ENCODE results near the gene MT1B. TPM values are rescaled to one million over a fixed set of nuclear protein-coding genes. Genes with fewer than 3 reads are reported as not detected.
A peak's percentile ranks its signal among the peaks of the same experiment; 100 is the strongest.

Gene MT1B
- total and polyA plus RNA-seq, 4 donors = 1.2 to 1.5 TPM; not detected in 2

DNA sequence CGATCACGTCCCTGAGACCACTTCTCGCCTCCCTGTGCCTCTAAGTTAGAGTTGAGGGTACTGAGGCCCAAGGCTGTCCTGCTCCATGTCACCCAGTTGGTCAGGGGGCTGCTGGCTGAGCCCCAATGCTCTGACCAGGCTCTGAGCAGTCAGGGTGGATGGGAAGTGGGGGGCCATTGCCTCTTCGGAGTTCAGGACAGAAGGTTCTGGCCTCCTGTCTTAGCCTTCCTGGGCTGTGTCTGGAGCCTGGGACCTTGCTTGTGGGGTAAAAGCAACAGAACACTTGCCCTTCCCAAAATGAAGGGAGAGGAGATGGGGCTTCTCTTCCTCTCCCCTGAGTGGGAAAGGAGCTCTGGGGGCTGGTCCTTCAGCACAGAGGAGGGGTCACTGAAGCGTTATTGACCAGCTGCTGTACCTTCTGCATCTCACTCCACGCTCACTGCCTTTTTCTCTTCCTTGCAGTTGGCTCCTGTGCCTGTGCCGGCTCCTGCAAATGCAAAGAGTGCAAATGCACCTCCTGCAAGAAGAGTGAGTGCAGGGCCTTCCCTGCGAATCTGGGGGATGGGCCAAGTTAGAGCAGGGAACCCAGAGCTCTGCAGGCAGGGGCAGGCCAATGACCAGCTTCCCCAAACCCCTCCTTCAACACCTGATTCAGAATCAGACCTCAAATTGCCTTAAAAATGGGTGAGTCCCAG is 31.2 kb downstream of the MT1B start:
- TF ChIP-seq MAX (IDR thresholded peaks at IDR 0.05) (no peak), CTCF (IDR thresholded peaks at IDR 0.05; ENCODE audit: low read depth, low read length, missing input control) (no peak), FOXA2 (IDR thresholded peaks at IDR 0.05) (no peak), YY1 (IDR thresholded peaks at IDR 0.05) (no peak), REST (IDR thresholded peaks at IDR 0.05) (no peak), ZBTB33 (IDR thresholded peaks at IDR 0.05) (no peak), RXRA (IDR thresholded peaks at IDR 0.05) (no peak)
- TF ChIP-seq, protein P1, sequence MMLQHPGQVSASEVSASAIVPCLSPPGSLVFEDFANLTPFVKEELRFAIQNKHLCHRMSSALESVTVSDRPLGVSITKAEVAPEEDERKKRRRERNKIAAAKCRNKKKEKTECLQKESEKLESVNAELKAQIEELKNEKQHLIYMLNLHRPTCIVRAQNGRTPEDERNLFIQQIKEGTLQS (IDR thresholded peaks at IDR 0.05) = no peak
- no peak for DNase-seq (ENCODE audit: low spot score)

DNA sequence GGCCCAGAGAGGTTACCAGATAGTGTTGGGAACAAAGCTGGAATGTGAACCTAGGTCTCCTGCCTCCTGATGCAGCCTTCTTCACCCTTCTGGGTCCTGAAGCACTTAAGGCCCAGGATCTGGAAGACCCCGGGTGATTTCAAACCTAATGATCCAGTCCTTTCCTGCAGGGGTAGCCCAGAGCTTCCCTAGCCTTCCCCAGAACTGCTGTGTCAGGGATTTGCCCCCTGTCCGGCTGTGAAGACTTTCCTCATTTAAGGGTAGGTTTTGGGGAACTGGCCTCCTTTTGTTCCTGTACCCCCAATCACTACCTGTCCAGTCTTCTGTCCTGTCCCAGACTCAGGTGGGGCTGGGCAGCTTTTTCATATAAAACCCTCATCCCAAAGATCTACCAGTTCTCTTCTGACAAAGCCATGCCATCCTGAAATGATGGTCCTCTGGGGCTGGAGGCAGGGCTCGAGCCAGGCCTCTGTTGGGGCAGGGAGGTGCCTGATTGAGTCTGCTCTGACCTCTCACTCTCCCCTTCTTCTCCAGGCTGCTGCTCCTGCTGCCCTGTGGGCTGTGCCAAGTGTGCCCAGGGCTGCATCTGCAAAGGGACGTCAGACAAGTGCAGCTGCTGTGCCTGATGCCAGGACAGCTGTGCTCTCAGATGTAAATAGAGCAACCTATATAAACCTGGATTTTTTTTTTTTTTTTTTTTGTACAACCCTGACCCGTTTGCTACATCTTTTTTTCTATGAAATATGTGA is 31.9 kb downstream of the MT1B start:
- peaks cover 4 to 19% (median 10%) of the 10 kb centered on the region in 4 donors for H3K4me1 ChIP-seq (ENCODE audit: control insufficient read depth in 4 of 4, insufficient read depth in 4 of 4, low read length in 3 of 4)
- H3K27me3 ChIP-seq (ENCODE audit: control insufficient read depth in 4 of 4, insufficient read depth in 4 of 4, low read length in 3 of 4) = no peaks in the 10 kb centered on the region
- 37% methylated on average over 5 of the region's 5 CpGs for WGBS
- no peaks in the 10 kb centered on the region for H3K36me3 ChIP-seq (ENCODE audit: control insufficient read depth in 4 of 4, insufficient read depth in 3 of 4, low read depth in 1 of 4, low read length in 3 of 4)
- H3K9me3 ChIP-seq (ENCODE audit: control insufficient read depth in 4 of 4, low read length in 3 of 4) = no peaks in the 10 kb centered on the region
- TF ChIP-seq SP1 (IDR thresholded peaks at IDR 0.05) (no peak), RXRA (IDR thresholded peaks at IDR 0.05) (peak in 1 of 2 donors; percentile 3), EGR1 (IDR thresholded peaks at IDR 0.05; ENCODE audit: low read depth in 2 of 2) (peak in 1 of 2 donors; percentile 15)
- peak overlapping the region; percentile 80 to 89 for H3K27ac ChIP-seq (ENCODE audit: low read depth in 1 of 2, low read length in 2 of 2)
- peak overlapping the region; percentile 60 to 78 (median 77) for H3K4me3 ChIP-seq (ENCODE audit: low read depth in 1 of 3, low read length in 3 of 3)
- no peak for DNase-seq (ENCODE audit: low spot score)
- peak overlapping the region; percentile 83 for H3K9ac ChIP-seq (ENCODE audit: low read depth in 1 of 2, low read length in 2 of 2)

More for the DNA sequence above, 31.2 kb downstream of the MT1B start:
- no peaks in the 10 kb centered on the region for H3K9me3 ChIP-seq (ENCODE audit: control insufficient read depth in 4 of 4, low read length in 3 of 4)
- H3K27me3 ChIP-seq (ENCODE audit: control insufficient read depth in 4 of 4, insufficient read depth in 4 of 4, low read length in 3 of 4) = no peaks in the 10 kb centered on the region
- H3K9ac ChIP-seq (ENCODE audit: low read depth in 1 of 2, low read length in 2 of 2) = peak overlapping the region; percentile 83
- WGBS = 14% methylated on average over 8 of the region's 8 CpGs
- H3K36me3 ChIP-seq (ENCODE audit: control insufficient read depth in 4 of 4, insufficient read depth in 3 of 4, low read depth in 1 of 4, low read length in 3 of 4) = no peaks in the 10 kb centered on the region
- peak overlapping the region; percentile 60 to 78 (median 77) for H3K4me3 ChIP-seq (ENCODE audit: low read depth in 1 of 3, low read length in 3 of 3)
- peak overlapping the region; percentile 80 to 89 for H3K27ac ChIP-seq (ENCODE audit: low read depth in 1 of 2, low read length in 2 of 2)
- H3K4me1 ChIP-seq (ENCODE audit: control insufficient read depth in 4 of 4, insufficient read depth in 4 of 4, low read length in 3 of 4) = peaks cover 4 to 19% (median 10%) of the 10 kb centered on the region in 4 donors

All from liver (tissue), 9 donors.